Adrenal gland (tissue), 5 donors: ENCODE data around the gene SNX24.

Source experiments
- CTCF ChIP-seq, 6 experiments: fragments of 450-650 bp in 4 of 6; fragments of 200-600 bp in 2 of 6; sonication (generic) in 1 of 6; IDR thresholded peaks; 1 replicate in 5 of 6; 2 replicates in 1 of 6; pipeline versions ENCODE4 v1.5.1 to v1.8.0; 2016 to 2021; ENCODE audit warnings: antibody characterized with exemption in 6 of 6, mild to moderate bottlenecking in 2 of 6, moderate library complexity in 1 of 6
- POLR2A ChIP-seq, 2 donors: fragments of 450-650 bp; IDR thresholded peaks; one replicate each; pipeline ENCODE4 v1.6.1; 2017; ENCODE audit warnings: antibody characterized with exemption in 2 of 2, mild to moderate bottlenecking in 2 of 2, moderate library complexity in 1 of 2
- donor health status: DM: no; HTN: no; CAD: no.

GRCh38 chr5:123044926-123045617, 199.7 kb downstream of the SNX24 start:
- no peak for TF ChIP-seq CTCF (IDR thresholded peaks at IDR 0.05)
- no peak for TF ChIP-seq POLR2A (IDR thresholded peaks at IDR 0.05)
